Natural killer cell treated with Interleukin-12 subunit alpha and Interleukin-12 subunit beta and Interleukin-15 and Interleukin-18, amount 100 ng/mL, for 72 hours (primary cell): ENCODE data around the gene ACIN1. TPM values are rescaled to one million over a fixed set of nuclear protein-coding genes. Genes with fewer than 3 reads are reported as not detected.

ENCODE experiments used
- ATAC-seq, 2 donors: fragments of 150-1000 bp; cut with Tn5 transposase in 1 of 2; sonication (Bioruptor Pico), chemical (Tn5 transposase) in 1 of 2; 2 replicates each; pipeline ENCODE4 v1.10.0; 2021
- DNase-seq: peaks from one replicate; pipeline ENCODE4 v3.0.0; 2022; ENCODE audit warnings: low spot score
- H3K27ac Mint-ChIP-seq, 2 donors: 1 replicate in 1 of 2; 2 replicates in 1 of 2; pipeline ENCODE4 v1.8.0; 2022; ENCODE audit warnings: mixed read lengths in 2 of 2, mild to moderate bottlenecking in 1 of 2, moderate library complexity in 1 of 2
- H3K27me3 Mint-ChIP-seq, 2 donors: 1 replicate in 1 of 2; 2 replicates in 1 of 2; pipeline ENCODE4 v1.8.0; 2022; ENCODE audit warnings: mixed read lengths in 2 of 2
- H3K36me3 Mint-ChIP-seq: one replicate; pipeline ENCODE4 v1.8.0; 2022; ENCODE audit warnings: mixed read lengths
- H3K4me1 Mint-ChIP-seq, 2 donors: 1 replicate in 1 of 2; 2 replicates in 1 of 2; pipeline ENCODE4 v1.8.0; 2022; ENCODE audit warnings: low read depth in 2 of 2, mixed read lengths in 2 of 2, mild to moderate bottlenecking in 1 of 2
- H3K4me3 Mint-ChIP-seq: one replicate; pipeline ENCODE4 v1.8.0; 2022; ENCODE audit warnings: mixed read lengths
- H3K9me3 Mint-ChIP-seq: 2 replicates; pipeline ENCODE4 v1.8.0; 2022; ENCODE audit warnings: mixed read lengths
- total RNA-seq, 2 donors: library from RNA; stranded (reverse); gene quantifications; one replicate each; pipeline ENCODE4 v1.2.3, GENCODE V29; 2022

Gene ACIN1
- total RNA-seq, 2 donors from 2014 or later = 186 to 250 TPM

DNA sequence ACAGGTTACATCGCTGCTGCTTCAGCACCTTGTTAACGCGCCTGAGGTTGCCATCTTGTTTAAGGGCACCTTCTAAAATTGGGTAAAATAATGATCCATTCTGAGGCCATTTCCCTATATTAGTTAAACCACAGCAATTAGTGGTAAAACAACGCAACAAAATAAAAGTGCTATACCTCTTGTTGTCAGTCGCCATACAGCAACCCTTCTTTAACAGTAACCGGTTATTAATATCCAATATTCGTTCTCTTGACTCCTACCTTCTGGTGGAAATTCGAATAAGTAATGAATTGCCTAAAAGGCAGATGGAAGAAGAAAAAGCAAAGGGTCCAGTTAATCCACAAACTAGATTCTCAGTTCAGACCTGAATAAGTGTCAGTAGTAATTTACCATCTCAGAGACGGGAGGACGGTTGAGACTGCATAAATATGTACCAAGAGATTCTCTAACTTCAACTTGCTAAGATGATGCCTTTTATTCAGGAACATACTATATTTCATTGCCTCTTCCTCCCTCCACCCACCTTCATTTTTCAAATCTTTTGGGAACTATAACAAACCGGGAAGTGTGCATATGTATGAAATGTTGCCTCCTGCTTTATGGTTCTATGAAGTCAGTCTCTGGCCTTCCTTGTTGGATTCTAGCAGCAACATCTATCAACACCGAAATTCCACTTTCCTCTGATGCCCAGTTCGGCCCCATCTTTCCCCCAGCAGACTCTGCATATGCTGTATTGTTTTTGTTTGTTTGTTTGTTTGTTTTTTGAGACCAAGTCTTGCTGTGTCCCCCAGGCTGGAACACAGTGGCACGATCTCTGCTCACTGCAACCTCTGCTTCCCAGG, 59.4 kb downstream of the ACIN1 start:
- H3K27me3 Mint-ChIP-seq = no peaks in the 10 kb centered on the region
- ATAC-seq (no peak), DNase-seq (no peak)
- peaks cover 14% of the 10 kb centered on the region for H3K36me3 Mint-ChIP-seq
- no peaks in the 10 kb centered on the region for H3K9me3 Mint-ChIP-seq
- peak overlapping the region; percentile 95 to 96 for H3K27ac Mint-ChIP-seq
- H3K4me1 Mint-ChIP-seq = peaks cover 21 to 23% of the 10 kb centered on the region in 2 donors
- peak overlapping the region; percentile 89 for H3K4me3 Mint-ChIP-seq

DNA sequence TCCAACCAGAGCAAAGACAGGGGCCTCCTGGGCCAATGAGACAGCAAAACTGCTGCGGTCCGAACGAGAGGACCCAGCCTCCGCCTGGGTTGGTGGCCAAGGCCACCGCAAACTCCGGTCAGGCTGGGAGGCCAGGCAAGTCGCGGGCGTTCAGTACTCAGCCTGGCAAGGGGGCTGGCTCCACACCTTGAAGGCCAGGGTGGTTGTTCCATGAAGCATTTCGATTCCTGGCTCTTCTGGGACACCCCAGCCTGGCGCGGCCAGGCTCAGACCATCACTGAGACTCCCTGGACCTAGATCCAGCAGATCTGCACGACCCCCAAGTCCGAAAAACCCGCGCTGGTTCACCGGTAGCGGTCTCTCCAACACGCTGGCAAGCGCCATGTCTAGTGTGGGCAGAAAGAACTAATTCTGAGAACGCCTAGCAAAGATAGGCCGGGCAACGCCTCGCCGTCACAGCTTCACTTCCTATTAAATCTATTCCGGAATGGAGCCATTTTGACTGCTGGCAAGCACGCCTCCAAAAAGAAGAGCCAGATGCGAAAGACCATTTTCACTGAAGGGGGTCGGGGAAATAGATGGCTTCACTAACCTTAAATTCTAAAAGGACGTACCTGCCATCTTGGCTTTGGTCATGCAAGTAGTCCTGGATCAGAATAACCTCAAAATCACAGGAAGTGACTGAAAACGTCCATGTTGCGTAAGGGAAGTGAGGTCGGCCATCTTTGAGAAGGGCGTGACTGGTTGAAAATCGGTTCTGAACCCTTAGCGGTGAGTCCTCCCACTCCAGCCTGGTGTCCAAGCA, 60.2 kb downstream of the ACIN1 start, which contains the start of gene PSMB5:
Gene PSMB5, minus strand, starts transcription at position 403 of the 805 bp plus-strand sequence. Its CDS starts 19 bp downstream, at position 384.
- peak; percentile 95 to 96 for ATAC-seq
- Mint-ChIP-seq H3K27me3 (no peaks in the 10 kb centered on the region), H3K4me3 (peak within 1 kb of the TSS; percentile 89), H3K36me3 (peaks cover 14% of the 10 kb centered on the region), H3K4me1 (peaks cover 21 to 23% of the 10 kb centered on the region in 2 donors), H3K27ac (peak within 1 kb of the TSS; percentile 95 to 96), H3K9me3 (no peaks in the 10 kb centered on the region)
- peak; percentile 90 for DNase-seq

DNA sequence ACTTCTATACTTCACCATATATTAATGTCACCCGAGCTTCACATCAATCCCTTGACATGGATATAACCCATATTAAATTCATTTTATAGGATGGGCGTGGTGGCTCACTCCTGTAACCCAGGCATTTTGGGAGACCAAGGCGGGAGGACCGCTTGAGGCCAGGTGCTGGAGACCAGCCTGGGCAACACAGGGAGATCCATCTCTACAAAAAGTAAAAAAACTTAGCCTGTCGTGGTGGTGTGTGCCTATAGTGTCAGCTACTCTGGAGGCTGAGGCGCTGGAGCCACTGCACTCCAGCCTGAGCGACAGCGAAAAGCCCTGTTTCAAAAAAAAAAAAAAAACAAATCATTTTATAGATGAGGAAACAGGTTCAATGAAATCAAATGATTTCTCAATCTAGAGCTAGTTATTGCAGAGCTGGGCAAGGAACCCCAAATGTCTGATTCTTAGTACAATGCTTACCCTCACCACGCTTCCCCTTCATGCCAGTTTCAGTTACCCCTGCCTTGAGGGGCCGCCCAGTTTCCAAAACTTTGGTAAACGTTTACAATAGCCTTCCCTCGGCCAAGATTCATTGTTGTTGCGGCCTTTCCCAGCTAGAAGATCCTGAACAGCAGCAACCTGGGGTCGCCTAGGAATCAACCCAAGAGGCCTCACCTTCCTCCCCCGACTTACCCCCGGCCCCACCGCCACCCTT, 61.0 kb downstream of the ACIN1 start:
- ATAC-seq (peak in 1 of 2 donors; percentile 1), DNase-seq (no peak)
- Mint-ChIP-seq H3K27ac (peak overlapping the region; percentile 95 to 96), H3K4me3 (peak overlapping the region; percentile 89), H3K4me1 (peaks cover 28% of the 10 kb centered on the region in 2 donors), H3K36me3 (peaks cover 21% of the 10 kb centered on the region), H3K9me3 (no peaks in the 10 kb centered on the region), H3K27me3 (no peaks in the 10 kb centered on the region)

DNA sequence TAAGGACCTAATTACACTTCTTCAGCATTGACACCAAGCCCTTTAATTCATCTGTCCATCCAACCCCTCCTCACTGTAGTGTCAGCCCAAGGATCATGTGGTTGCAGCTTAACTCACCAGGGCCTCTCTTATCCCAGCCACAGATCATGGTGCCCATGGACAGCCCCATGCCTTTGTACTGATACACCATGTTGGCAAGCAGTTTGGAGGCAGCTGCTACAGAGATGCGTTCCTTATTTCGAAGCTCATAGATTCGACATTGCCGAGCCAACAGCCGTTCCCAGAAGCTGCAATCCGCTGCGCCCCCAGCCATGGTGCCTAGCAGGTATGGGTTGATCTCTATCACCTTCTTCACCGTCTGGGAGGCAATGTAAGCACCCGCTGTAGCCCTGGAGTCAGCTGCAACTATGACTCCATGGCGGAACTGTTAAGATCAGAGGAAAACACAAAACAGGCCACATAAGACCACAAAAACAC, 61.6 kb downstream of the ACIN1 start:
- no peaks in the 10 kb centered on the region for H3K9me3 Mint-ChIP-seq
- H3K27ac Mint-ChIP-seq = peak overlapping the region; percentile 95 to 96
- H3K4me3 Mint-ChIP-seq = peak overlapping the region; percentile 89
- peaks cover 31 to 32% of the 10 kb centered on the region in 2 donors for H3K4me1 Mint-ChIP-seq
- H3K36me3 Mint-ChIP-seq = peaks cover 26% of the 10 kb centered on the region
- DNase-seq (no peak), ATAC-seq (no peak)
- H3K27me3 Mint-ChIP-seq = no peaks in the 10 kb centered on the region

DNA sequence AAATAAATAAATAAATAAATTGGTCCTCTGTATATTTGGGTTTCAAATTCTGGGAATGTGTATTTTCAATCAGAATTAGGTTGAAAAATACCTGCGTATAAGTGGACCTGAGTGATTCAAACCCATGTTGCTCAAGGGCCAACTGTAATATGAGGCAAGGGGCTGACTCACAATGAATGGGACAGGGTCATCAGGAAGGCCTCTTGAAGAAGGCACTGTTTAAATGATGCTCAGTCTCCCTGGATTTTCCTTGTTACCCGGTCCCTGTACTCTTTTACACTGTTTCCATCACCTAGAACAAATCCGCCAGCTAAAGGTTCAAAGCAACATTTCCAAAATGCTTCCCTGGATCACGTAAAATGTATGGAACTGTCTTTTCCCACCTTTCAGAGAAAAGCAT, 64.0 kb downstream of the ACIN1 start:
- H3K4me3 Mint-ChIP-seq = peak overlapping the region; percentile 36

DNA sequence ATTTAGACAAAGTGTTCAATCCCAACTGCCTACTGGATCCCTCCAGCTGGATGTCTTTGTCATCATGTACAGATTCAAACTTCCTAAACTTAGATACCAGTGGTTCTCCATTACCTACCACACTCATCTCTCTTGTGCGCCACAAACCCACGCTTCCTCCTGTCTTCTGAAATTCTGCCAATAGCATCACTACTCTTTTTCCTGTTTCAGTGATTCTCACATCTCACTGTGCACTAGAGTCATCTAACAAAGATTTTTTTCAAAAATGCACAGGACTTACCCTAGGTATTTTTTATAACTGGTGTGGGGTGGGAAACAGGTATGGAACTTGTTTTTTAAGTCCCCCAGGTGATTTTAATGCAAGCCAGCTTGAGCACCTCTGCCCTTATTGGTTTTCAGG, 66.1 kb downstream of the ACIN1 start:
- Mint-ChIP-seq H3K4me1 (peaks cover 35 to 39% of the 10 kb centered on the region in 2 donors), H3K36me3 (peaks cover 40% of the 10 kb centered on the region), H3K4me3 (peak overlapping the region; percentile 2)

More for the DNA sequence above, 64.0 kb downstream of the ACIN1 start:
- ATAC-seq = no peak
- no peak for DNase-seq
- H3K4me1 Mint-ChIP-seq = peaks cover 31 to 32% of the 10 kb centered on the region in 2 donors
- peaks cover 26% of the 10 kb centered on the region for H3K36me3 Mint-ChIP-seq
- no peaks in the 10 kb centered on the region for H3K9me3 Mint-ChIP-seq
- peak overlapping the region in 1 of 2 donors; percentile 28 for H3K27ac Mint-ChIP-seq
- no peaks in the 10 kb centered on the region for H3K27me3 Mint-ChIP-seq

DNA sequence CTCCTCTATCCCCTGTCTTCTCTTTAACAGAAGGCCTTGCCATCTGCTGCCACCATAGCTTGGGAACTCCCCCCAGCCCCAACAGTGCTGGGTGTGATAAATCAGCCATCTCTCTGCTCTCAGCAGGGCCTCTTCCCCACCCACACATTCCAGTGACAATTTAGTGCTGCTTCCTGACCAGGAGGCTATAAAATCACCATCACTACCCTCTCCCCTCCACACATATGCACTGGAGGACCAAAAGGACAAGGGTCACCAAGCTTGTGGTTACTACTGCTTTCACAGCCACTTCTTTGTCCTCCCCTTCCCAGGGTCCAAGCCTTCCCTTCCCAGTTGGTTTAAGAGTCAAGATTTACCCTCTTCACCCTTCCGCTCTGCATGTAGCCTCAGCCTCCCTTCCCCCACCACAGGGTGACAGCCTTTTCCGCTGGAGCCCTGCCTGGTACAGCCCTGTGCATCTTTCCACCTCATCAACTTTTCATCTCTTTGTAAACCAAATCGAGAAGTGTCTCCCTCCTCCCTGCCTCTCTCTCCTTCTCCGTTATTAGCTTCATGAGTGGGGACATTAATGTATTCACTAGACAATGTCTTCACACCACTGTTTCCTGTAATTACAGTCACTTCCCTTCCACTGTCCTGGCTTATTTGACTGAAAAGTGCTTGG, 69.7 kb downstream of the ACIN1 start:
- H3K9me3 Mint-ChIP-seq = no peaks in the 10 kb centered on the region
- no peaks in the 10 kb centered on the region for H3K27me3 Mint-ChIP-seq
- DNase-seq (no peak), ATAC-seq (peak in 1 of 2 donors; percentile 62)
- H3K4me3 Mint-ChIP-seq = no peak overlapping the region
- peaks cover 31% of the 10 kb centered on the region for H3K36me3 Mint-ChIP-seq
- peaks cover 23 to 27% of the 10 kb centered on the region in 2 donors for H3K4me1 Mint-ChIP-seq
- H3K27ac Mint-ChIP-seq = peak overlapping the region; percentile 50 to 79

More for the DNA sequence above, 66.1 kb downstream of the ACIN1 start:
- no peak for DNase-seq
- no peaks in the 10 kb centered on the region for H3K27me3 Mint-ChIP-seq
- H3K27ac Mint-ChIP-seq = peak overlapping the region; percentile 23
- no peaks in the 10 kb centered on the region for H3K9me3 Mint-ChIP-seq
- no peak for ATAC-seq

DNA sequence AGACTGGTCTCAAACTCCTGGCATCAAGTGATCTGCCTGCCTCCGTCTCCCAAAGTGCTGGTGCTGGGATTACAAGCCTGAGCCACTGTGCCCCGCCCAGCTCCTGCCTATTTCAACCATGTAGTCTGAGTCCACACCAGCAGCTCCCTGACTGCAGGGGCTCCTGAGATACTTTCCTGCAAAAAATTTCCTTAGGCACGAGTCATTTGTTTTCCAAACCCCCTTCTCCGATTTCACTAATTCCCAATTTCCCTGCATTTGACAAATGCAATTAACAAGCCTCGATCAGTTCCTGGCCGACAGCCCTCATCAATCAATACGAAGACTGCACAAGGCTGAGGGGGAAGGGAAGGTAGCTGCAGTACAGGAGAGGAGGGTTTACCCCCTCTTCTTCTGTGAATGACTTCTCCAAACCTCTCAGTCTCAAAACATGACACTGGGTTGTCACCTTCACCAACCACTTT, 70.3 kb downstream of the ACIN1 start:
- H3K27ac Mint-ChIP-seq = peak overlapping the region; percentile 50 to 79
- peak in 1 of 2 donors; percentile 15 for ATAC-seq
- H3K4me1 Mint-ChIP-seq = peaks cover 23 to 27% of the 10 kb centered on the region in 2 donors
- no peaks in the 10 kb centered on the region for H3K27me3 Mint-ChIP-seq
- DNase-seq = no peak
- no peaks in the 10 kb centered on the region for H3K9me3 Mint-ChIP-seq
- H3K36me3 Mint-ChIP-seq = peaks cover 31% of the 10 kb centered on the region
- no peak overlapping the region for H3K4me3 Mint-ChIP-seq

DNA sequence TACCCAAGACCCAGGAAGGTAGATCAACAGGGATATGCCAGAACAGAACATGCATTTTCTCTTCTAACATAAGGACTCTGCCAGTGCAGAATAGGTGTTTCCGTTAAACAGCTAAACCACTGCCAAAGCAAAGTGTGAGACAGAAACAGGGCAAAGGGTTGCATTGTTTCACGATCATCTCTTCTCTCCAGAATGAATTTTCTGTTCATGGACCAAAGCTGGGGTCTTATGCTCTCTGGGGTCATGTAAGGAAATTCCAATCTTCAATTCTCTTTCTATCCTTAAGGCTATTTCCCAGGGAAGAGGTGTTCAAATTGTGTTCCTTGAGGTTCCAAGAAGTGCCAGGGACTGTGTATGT, 71.2 kb downstream of the ACIN1 start:
- no peak overlapping the region for H3K27ac Mint-ChIP-seq
- no peak for ATAC-seq
- H3K4me1 Mint-ChIP-seq = peaks cover 15 to 21% of the 10 kb centered on the region in 2 donors
- no peak overlapping the region for H3K4me3 Mint-ChIP-seq
- no peaks in the 10 kb centered on the region for H3K27me3 Mint-ChIP-seq
- H3K9me3 Mint-ChIP-seq = no peaks in the 10 kb centered on the region
- H3K36me3 Mint-ChIP-seq = peaks cover 22% of the 10 kb centered on the region
- DNase-seq = no peak

DNA sequence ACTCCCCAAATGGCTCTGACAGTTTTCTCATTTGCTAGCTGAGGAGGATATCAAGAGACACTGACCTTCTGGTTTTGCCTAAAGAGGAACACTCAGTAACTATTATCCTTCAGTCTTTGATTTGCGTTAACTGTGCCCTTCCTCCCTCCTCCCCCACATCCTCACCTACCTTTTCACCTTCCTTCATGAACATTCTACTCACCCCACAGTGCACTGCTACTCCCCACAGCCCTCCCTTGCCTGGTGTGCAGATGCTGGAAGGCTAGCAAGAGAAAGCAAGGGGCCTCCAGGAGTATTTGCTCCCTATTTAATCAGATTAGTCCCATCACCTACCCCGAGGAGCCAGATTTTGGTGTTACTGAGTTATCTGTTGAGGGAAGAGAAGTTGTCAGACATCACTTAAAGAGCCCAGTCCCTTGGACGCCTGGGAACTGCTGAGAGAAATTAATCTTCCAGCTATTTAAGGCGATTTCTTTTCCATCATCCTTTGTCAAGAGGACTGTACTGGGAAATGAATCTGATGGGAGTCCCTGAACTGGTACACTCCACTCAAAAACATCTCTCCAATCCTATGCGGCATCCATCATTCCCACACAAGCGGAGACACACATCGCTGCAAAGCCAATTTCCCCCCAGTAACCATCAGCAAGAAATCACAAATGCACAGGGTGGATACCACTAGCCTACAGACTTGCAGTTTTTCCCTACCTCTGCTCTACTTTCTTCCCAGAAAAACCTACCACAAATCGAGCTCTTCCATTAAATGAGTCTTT, 71.7 kb downstream of the ACIN1 start:
- H3K27ac Mint-ChIP-seq = no peak overlapping the region
- DNase-seq (no peak), ATAC-seq (no peak)
- no peaks in the 10 kb centered on the region for H3K27me3 Mint-ChIP-seq
- peaks cover 19% of the 10 kb centered on the region for H3K36me3 Mint-ChIP-seq
- H3K4me3 Mint-ChIP-seq = no peak overlapping the region
- no peaks in the 10 kb centered on the region for H3K9me3 Mint-ChIP-seq
- H3K4me1 Mint-ChIP-seq = peaks cover 12 to 19% of the 10 kb centered on the region in 2 donors

DNA sequence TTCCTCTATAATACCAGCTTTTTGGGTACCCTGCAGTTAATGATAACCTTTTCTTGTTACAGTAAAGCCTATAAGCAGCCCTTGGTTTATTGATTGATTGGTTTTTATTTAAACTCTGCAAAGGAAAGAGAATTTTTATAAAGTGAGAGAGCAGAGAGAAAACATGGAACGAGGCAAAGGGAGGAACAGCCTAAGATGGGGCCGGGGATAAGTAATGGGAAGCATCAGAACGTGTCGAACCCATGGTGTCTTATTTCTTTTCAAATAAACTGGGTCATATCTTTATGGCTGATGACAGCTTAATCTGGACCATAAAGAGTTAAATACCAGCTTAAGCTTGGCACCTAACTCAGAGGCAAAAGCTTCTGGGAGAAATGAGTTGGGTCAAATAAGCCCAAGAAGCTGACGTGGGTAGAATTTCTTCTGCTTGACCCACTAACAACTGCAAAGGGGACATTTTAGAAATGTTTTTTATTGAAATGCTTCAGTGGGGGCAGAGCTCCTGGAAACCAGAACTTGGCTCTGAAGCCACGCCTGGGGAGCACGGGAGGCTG, 73.0 kb downstream of the ACIN1 start:
- no peak overlapping the region for H3K27ac Mint-ChIP-seq
- no peaks in the 10 kb centered on the region for H3K27me3 Mint-ChIP-seq
- no peak overlapping the region for H3K4me3 Mint-ChIP-seq
- peaks cover 19% of the 10 kb centered on the region for H3K36me3 Mint-ChIP-seq
- ATAC-seq (no peak), DNase-seq (no peak)
- H3K4me1 Mint-ChIP-seq = peaks cover 12 to 19% of the 10 kb centered on the region in 2 donors
- no peaks in the 10 kb centered on the region for H3K9me3 Mint-ChIP-seq

DNA sequence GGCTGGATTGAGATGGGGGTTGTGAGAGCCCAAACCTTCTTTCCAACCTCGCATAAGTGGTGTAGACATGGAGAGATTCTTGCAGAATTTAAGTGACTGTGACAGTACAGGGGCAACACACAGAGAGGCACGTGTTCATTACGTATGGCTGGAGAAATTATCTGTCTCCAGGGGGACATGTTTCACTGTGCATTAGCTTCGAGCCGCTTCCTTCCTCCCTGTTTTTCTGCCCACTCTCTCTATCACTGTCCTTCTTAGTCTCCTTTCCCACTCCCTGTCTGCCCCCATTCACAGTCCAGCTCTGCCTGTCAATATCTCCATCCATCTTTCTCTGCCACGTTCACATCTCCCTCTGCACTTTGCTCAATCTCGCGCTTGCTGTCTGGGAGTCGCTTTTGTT, 73.5 kb downstream of the ACIN1 start:
- DNase-seq (no peak), ATAC-seq (no peak)
- Mint-ChIP-seq H3K27ac (no peak overlapping the region), H3K4me3 (no peak overlapping the region), H3K9me3 (no peaks in the 10 kb centered on the region), H3K36me3 (peaks cover 19% of the 10 kb centered on the region), H3K27me3 (no peaks in the 10 kb centered on the region), H3K4me1 (peaks cover 12 to 19% of the 10 kb centered on the region in 2 donors)
